ENCODE measurements around the gene ODAD3.

DNA sequence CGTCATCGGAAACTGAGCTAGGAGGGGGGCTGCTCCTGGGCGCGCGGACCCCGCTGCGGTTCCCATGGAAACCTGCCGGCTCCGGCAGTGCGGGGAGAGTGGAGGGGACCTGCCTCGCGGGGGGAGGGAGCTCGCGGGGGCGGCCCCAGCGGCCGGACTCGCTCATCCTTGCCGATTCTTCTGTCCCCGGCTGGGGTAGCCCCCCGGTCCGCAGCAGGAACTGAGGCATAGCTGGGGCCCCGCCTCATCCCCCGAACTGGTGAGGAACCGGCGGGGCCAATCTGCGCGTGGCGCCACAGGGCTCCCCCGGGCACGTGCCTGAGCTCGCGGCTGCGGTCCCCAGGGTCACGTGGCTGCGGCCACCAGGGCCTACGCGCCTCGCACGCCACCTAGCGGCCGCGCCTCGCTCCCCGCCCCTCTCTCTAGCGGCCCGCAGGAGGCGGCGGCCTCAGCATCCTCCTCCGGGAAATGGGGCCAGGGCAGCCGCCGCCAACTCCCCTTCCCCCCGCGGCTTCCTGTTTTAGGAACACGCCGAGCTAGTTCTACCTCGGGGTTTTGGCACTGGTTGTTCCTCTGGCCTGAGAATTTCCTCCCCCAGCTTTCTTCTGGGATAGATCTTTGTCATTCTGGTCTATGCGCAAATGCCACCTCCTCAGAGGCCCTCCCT, 47.6 kb upstream of the ODAD3 start:
- TF ChIP-seq, protein P1, sequence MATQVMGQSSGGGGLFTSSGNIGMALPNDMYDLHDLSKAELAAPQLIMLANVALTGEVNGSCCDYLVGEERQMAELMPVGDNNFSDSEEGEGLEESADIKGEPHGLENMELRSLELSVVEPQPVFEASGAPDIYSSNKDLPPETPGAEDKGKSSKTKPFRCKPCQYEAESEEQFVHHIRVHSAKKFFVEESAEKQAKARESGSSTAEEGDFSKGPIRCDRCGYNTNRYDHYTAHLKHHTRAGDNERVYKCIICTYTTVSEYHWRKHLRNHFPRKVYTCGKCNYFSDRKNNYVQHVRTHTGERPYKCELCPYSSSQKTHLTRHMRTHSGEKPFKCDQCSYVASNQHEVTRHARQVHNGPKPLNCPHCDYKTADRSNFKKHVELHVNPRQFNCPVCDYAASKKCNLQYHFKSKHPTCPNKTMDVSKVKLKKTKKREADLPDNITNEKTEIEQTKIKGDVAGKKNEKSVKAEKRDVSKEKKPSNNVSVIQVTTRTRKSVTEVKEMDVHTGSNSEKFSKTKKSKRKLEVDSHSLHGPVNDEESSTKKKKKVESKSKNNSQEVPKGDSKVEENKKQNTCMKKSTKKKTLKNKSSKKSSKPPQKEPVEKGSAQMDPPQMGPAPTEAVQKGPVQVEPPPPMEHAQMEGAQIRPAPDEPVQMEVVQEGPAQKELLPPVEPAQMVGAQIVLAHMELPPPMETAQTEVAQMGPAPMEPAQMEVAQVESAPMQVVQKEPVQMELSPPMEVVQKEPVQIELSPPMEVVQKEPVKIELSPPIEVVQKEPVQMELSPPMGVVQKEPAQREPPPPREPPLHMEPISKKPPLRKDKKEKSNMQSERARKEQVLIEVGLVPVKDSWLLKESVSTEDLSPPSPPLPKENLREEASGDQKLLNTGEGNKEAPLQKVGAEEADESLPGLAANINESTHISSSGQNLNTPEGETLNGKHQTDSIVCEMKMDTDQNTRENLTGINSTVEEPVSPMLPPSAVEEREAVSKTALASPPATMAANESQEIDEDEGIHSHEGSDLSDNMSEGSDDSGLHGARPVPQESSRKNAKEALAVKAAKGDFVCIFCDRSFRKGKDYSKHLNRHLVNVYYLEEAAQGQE (IDR thresholded peaks at IDR 0.05; ENCODE audit: insufficient read depth in 1 of 2, low read depth in 2 of 2, low read length in 2 of 2), result peak; percentile 56 to 60
- TF ChIP-seq SIN3A (IDR thresholded peaks at IDR 0.05; ENCODE audit: borderline replicate concordance, insufficient read depth, low read length) (peak; percentile 79; the same call in 1 of the 2 replicates), POLR2AphosphoS5 (IDR thresholded peaks at IDR 0.05; ENCODE audit: low read depth, low read length) (no peak; the same call in 1 of the 2 replicates), FOXP2 (optimal IDR thresholded peaks at IDR 0.05; ENCODE audit: borderline replicate concordance, extremely low read depth, extremely low read length, insufficient read depth) (peak; percentile 99), TAF1 (IDR thresholded peaks at IDR 0.05; ENCODE audit: borderline replicate concordance, insufficient read depth, low read length) (0 out of 2 replicates have a peak, but pooled peaks have one; percentile 42)
